Measurements from ENCODE around the gene KCNMA1.
"Not testable (repeated sequence)": the region's sequence is repeated elsewhere in the genome, so short reads cannot be mapped to it uniquely, and the experiment has no call there.

The KCNMA1 gene

DNA sequence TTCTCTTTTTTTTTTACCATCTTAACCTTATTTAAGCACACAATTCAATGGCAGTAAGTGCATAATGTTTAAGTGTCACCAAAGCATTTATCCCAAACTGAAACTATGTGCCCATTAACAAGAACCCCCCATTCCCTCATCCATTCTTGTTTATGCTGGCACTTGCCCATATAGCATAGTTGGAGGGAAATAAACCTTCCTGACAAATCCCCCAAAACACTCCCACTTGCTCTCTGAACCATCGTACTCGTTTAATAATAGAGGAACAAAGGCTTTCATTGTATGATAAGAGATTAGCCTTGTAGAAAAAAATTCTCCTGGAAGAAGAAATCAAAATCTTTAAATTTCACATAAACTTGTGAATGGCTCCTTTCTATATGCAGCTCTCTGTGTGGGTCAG, 26.4 kb upstream of the KCNMA1 start:
- no peak for DNase-seq (ENCODE audit: low spot score)

DNA sequence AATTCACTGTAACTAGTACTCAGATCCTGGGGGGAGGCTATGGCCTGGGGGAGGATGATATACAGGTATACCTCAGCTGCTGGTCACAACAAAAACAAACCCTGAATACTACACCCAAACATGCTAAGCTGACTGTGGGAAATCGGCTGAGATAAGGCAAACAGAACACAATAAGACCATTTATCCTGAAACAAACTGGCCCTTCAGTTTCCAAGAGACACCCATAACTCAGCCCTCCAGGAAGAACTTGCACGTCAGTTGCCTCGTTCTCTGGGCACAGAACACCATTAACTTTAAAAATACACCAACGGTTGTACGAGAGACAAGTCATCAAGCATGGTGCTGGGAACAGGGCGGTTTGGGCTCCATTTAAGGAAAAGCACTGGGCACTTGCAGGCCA, 24.1 kb upstream of the KCNMA1 start:
- no peak for DNase-seq (ENCODE audit: low spot score)

DNA sequence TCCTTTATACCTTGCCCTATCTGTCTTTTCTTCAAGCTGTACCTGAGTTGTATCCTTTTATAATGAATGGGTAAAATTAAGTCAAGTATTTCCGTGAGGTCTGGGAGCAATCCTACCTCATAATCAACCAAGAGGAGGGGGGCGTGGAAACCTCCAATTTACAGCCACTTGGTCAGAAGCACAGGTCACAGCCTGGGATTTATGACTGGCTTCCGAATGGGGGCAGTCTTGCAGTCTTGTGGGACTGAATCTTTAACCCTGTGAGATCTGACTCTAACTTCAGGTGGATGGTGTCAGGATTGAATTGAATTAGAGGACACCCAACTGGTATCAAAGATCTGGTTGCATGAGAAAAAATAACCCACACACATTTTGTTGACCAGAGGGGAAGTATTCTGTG, 23.5 kb upstream of the KCNMA1 start:
- no peak for DNase-seq (ENCODE audit: low spot score)

DNA sequence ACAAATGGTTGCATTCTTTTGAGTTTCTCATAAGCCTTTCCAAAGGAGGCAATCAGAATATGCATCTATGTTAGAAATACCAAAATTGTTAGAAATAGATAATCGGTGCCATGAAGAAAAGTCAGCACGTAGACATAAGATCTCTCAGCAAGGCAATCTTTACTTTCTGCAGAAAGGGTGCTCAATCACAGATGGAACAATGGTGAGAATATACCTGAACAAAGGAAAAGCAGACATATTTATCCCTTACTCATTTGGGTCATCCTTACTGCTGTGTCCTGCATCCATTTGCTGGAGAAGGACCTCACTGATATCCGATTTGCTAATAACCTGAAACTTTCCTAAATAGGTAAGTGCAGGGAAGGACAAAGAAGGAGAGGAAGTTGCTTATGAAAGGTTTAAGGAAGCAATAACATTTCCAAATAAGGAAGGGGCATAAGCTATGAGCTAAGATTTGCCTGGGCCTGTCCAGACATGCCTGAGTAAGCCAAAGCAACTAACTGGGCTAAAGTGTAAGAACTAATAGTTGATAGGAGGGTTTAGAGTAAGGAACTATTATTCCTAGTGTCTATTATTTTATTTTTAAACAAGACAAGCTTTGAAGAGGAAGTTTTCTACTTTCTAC, 21.6 kb upstream of the KCNMA1 start:
- not testable (repeated sequence) for DNase-seq (ENCODE audit: low spot score)

DNA sequence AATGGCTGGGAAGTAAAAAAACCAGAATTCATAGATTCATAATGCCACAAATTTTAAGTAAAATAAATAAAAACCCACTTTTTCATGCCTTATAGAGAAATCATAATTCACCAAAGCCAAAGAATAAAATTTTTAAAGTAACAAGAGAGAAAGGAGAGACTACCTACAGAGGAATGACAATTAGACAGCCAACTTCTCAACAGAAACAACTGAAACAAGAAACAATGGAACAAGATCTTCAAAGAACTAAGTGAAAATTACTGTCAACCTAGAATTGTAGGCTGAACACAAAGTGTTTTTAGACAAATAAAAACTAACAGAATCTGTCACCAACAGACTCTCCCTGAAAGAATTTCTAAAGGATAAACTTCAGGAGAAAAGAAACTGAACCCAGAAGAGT, 15.6 kb upstream of the KCNMA1 start:
- no peak for DNase-seq (ENCODE audit: low spot score)

DNA sequence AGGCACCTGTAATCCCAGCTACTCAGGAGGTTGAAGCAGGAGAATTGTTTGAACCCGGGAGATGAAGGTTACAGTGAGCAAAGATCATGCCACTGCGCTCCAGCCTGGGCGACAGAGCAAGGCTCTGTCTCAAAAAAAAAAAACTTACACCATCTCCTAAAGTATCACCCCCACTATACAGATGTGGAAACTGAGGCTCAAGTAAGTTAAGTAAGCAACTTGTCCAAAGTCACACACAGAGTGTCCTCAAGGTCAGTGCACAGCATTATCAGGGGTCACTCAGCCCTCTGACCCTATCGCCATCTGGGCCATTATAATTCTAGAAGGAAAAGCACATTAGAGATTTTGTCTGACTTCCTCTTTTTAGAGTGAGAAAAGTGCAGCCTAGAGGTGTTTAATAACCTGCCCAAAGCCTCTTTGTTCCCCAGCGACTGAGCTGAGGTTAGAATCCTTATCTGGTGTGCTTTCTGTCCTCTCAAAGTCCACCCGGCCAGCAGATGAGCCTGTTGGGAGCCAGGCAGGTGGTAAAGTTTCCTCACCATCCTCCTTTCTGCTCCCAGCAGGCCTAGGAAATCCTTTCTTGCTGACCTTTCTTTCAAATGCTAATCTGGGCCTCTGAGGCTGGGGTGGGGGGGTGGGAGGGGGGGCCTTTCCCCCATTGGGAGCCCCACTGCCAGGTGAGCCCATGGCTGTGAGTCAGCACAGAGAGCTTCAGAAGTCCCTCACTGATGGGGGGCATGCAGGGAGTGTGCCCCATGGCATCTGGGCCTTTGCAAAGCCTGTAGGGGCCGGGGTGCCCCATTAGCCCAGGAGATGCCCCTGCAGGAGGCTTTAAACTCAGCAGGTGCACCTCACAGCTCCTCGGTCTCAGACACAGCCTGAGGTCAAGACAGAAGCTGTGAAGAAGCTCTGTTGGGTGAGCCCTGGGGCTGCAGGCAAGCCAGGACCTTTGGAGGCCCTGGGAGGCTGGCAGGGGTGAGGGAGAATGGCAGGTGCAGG, 12.0 kb upstream of the KCNMA1 start:
- DNase-seq (ENCODE audit: low spot score) = no peak

DNA sequence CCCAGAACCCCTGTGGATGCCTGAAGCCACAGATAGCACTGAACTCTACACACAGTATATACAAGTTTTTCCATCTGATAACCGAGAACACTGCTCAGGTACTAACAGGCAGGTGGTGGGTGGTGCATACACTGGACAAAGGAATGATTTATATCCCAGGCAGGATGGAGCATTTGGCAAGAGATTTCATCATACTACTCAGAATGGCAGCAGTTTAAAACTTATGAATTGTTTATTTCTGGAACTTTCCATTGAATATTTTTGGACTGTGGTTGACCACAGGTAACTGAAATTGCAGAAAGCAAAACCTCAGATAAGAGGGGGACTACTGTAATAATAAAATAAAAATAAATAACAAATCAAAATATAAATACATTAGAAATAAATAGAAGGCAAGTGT, 10.9 kb upstream of the KCNMA1 start:
- no peak for DNase-seq (ENCODE audit: low spot score)

DNA sequence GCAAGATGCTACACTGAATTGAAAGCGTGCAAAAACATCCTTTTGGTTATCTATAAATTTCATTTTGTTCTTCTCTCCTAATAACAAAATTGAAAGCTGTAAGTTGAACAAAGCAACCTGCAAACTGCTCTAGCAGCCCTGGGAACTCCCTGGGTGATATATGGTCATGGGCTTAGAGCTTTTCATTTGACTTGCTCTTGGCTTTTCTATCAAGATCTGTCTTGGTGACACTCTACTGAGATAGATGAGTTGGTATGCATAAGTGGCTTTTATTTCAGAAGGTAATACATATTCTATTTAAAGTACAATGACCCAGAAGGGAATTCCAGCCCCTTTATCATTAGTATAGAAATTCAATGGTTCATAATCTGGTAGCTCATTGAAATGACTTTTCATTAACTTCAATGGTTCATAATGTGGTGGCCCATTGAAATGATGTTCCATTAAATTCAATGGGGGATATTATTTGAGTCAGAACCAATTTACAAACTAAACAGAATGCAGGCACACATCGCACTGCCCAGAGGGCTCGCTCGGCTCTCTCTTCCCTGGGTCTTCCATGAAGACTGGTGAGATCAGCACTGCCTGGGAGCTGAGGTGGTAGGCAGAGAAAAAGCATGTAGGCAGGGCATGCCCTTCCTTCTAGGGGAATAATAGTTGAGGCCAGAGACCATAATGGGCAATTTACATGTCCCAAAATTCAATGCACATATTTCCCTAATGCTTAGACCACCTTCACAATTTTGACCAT, 10.1 kb upstream of the KCNMA1 start:
- DNase-seq (ENCODE audit: low spot score) = no peak

DNA sequence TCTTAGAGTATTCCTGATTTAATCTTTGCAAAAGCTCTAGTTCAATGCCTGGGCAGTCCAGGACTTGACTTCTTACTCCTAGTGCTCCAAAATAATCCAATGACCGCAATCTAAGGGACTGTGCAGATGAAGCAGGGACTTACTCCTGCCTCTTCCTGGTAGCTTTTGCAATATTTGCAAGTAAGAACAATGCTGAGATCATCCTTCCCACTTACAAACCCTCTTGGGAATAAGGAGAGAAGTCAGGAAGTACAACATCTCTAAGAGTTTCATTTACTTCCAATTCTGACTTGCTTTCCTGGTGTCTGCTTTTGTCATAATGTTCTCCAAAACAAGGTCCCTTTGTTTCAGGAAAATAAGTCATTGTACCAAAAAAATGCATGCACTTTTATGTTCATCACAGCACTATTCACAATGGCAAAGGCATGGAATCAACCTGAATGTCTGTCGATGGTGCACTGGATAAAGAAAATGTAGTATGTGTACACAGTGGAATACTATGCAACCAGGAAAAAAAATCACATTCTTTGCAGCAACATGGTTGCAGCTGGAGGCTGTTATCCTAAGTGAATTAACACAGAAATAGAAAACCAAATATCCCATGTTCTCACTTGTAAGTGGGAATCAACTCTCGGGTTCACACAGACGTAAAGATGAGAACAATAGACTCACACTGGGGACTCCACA, 7.1 kb upstream of the KCNMA1 start:
- DNase-seq (ENCODE audit: low spot score) = no peak

DNA sequence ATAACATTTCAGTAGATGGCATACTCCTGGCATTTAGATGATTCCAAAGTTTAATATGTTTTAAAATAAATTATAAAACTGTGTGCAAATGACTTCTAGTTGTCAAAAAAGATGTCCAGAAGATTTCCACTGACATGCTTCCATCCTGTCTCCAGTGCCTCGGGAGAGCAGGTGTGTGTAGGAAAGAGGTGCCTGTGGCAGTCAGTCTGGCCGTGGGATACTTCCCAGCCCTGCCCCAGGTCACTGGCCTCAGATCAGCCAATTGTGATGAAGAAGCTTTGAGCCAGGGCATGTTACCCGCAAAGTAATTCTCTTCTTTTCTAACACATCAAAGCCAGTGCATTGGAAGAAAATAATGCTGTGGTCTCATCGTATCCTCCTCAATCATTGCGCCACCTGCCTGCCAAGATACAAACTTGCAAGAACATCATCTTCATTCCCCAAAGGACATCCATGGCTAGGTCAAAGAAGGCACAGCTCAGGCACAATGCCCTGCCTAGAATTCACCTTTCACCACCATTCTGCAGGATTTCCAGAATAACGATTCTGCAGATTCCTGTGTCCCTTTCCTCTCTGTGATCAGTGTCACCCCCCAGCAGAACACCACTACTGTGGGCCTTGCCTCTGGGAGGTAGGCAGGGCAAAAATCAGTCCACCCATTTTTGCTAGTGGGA, 6.3 kb upstream of the KCNMA1 start:
- peak; percentile 49 for DNase-seq (ENCODE audit: low spot score)

DNA sequence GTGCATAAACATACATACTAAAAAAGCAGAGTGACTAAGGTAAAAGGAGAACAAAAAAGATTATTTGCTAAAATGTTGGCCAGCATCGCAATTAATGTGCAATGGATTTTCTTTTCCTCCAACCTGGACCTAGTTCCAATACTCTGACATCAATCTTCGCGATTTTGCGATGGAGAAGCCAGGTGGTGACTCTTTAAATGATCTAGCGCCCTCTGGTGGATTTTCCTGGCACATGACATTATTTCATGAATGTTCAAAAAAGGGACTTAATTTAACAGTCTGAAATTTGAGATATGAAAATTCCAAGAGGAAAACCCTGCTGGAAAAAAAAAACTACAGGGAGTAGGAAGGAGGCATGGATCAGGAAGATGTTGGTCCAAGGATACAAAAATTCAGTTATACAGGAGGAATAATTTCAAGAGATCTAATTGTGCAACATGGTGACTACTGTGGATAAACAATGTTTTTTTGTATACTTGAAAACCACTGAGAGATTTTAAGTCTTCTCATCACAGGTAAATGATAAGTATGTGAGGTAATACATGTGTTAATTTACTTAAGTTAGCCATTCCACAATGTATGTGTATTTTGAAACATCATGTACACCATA, 4.3 kb upstream of the KCNMA1 start:
- DNase-seq (ENCODE audit: low spot score) = peak; percentile 57

DNA sequence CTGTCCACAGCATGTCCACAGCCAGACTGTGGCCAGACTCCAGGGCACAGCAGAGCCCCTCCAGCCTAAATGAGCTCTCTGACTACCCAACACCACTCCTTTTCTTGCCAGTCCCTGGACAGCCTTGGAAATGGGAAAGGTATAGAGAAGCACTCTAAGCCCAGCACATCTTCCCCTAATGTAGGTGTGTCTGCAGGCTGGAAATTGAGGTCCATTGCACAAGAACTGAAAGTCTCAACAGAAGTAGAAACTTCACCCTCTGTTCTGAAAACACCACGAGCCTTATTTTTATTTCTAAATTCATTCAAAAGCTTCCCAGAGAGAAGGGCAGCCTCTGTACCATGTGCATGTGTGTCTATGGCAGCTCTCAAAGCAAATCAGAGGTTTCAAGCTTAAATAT, 3.7 kb upstream of the KCNMA1 start:
- DNase-seq (ENCODE audit: low spot score) = no peak

DNA sequence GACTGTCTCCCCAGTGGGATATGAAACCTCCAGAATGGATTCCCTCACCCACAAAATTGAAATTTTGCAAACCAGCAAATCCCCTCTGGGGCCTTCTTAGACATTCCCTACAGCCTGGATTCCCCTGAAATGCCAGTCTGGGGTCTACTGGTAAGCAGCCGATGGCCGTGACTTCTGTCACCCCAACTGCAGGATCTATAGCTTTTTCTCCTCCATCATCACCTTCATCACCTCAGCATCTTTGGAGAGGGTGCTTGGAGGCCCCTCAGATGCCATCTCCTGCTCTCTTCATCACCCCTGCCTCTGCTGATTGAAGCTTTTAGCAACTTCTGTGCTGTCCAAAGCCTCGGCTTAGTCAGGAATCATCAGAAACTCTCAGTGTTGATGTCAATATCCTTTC, 2.6 kb upstream of the KCNMA1 start:
- no peak for DNase-seq (ENCODE audit: low spot score)

DNA sequence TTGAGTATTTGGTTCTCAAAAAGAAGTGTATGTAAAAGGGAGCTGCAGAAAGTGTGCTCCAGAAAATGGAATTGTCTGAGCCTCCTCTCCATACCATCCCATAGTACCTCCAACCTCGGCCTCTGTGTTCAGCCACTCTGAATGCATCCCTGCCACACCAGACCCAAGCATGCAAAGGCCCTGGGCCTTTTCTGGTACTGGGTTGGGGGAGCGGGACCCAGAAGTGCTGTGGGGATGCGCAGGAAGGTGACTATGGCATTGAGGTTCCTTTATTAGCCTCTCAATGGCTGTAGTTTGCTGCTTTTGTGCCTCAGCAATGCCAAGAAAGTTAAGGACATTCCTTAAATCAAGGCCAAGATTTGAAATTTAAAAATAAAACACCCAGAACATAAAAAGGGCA, 2.1 kb upstream of the KCNMA1 start:
- DNase-seq (ENCODE audit: low spot score) = no peak

DNA sequence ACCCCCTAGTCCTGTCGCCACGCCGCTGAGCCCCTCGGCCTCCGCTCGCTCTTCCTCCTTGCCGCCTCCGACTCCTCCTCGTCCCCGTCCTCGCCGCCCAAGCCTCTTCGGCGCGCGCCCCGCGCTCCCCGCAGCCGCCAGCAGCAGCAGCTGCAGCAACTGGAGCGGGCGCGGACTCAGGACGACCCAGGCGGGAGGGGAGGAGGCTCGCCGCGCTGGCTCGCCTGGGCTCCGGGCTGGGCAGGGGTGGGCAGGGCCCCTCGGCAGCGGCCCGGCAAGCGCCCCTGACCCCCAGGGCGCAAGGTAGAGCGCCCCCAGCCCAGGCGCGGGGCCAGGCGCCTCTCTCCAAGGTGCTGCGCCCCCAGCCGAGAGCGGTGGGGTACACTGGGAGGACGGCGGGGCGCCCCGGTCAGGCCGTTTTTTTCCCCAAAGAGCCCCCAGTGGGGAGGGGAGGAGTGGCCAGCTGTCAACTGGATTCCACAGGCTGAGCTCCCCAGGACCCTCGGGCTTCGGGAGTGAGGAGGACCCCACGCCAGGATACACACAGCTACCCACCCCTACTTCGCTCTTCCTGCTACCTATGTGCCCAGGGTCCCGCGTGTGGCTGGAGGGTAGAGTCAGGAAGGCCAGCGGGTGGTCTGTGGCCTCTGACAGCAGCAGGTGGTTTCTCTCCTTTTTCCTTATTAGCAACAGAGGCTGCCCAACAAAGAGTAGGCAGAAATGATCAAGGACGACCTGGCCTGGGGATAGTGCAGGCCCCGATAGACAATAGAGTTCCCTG, 903 bp upstream of the KCNMA1 start:
- no peak for DNase-seq (ENCODE audit: low spot score)

DNA sequence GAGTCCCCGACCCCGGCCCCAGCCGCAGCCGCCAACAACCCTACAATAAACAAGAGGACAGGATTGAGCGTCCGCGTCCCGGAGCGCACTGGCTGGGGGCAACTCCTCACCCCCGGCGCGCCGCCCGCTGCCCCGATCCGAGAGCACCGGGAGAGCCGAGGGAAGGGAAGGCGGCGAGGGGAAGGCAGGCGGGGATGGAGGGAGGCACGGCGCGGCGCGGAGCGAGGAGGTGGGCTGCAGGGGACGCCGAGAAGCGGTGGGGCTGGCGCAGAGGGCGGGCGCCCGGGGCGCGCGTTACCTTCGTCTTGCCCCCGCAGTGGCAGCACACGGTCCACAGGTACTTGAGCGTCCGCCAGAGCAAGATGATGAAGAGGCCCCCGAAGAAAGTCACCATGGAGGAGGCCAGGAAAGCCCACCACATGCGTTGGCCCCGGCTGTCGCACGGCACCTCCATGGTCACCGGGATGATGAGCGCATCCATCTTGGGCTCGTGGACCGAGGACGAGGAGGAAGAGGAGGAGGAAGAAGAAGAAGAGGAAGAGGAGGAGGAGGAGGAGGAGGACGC, 559 bp downstream of the KCNMA1 start:
- no peak for DNase-seq (ENCODE audit: low spot score)

DNA sequence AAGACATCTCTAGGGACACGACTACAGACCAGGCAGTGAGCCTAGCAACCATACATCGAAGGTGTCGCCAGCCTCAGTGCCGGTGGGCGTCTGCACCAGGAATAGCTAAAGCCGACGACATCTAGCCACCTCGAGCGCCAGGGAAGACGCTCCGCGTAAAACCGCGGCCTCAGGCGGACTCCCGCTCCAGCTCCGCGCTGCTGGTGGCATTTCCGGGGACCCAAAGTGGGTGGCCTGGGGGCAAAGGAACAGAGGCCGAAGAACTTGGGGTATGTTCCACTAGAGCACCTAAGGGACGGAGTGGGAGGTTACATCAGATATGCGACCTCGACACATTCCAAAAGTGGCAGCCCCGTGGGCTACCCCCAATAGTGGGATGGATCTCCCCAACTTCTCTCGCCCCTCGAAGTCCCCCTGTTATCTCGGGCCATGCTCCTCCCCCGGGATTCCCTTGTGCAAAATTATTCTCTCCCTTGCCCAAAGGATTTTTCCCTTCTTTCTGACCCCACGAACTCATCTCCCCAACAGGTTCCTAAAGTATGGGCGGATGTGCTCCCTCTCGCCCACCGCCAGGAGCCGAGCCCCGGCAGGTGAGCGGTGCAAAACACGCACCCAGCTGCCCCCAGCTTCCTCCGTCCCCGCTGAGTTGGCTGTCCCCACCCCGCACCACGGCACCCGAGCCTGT, 1.2 kb downstream of the KCNMA1 start:
- DNase-seq (ENCODE audit: low spot score) = no peak

DNA sequence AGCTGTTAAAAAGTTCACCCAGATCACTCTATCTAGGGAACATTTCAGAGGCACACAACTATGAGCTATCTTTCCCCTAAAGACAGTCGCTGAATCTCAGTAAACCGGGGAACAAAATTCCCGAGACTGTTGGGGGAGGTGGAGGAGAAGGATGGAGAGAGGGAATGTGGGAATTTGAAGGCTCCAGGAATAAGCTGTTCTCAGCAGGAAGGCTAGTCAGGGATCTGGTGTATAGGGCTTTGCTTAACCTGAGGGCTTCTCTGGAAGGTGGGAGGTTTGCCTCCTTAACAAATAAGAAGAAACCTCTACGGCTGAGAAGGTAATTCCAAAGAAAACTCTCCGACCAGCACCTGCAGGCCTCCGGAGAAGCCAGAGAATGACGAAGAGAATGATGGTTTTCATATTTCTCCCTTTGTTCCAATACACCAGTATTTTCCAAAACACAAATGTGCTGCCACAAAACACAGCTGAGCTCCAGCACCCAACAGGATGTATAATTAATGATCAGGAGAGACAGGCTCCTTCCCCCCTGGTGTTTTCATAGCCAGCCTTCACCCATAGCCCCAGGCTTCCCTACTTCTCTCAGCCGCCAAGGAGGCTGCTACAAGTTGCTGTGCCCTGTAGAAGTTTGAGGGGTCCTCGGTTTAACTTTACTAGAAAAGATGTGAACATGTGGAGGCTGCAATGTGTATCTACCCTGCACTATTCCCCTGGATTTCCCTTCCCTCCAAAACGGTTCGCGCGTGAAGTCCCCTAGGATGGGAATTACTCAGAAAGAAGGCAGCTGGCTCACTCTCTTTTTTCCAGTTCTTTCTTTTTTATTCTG, 2.0 kb downstream of the KCNMA1 start:
- no peak for DNase-seq (ENCODE audit: low spot score)

DNA sequence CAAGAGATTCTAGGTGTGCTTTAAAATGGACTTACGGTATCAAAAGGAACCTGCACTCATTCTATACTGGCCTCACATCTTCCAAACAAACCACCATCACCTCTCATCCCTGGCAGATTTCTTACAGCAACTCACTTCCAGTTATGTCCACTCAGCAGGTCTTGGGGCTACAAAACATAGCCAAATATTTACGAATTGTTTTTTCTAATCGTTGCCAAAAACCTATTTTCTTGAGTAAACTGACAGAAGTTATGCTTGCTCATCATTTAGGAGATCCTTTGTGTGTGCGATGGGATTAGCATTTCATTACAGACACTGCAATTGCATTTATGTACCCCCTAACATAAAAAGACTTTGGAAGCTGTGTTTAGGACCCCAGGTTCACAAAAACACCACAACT, 2.7 kb downstream of the KCNMA1 start:
- no peak for DNase-seq (ENCODE audit: low spot score)

Data from germinal center (tissue), 1 donor.